GM12864 (cell line): ENCODE measurements around the gene HOTAIR.

Experiments used
- DNase-seq: peaks from one replicate; pipeline ENCODE4 v3.0.0-alpha.2; 2011; ENCODE audit warnings: low read depth
- H3K4me3 ChIP-seq: 2 replicates; pipeline ENCODE4 v1.5.1; 2011; ENCODE audit warnings: mild to moderate bottlenecking, low read depth, low read length, control low read depth
- CTCF ChIP-seq: IDR thresholded peaks from 2 replicates; pipeline ENCODE4 v1.5.1; 2011; ENCODE audit warnings: low read depth, mild to moderate bottlenecking, moderate library complexity, low read length, control low read depth, inconsistent platforms; ENCODE audit errors: missing control alignments

Gene HOTAIR

GRCh38 chr12:54019924-54020590 is 45.3 kb upstream of the HOTAIR start:
- H3K4me3 ChIP-seq = no peak overlapping the region
- no peak for TF ChIP-seq CTCF
- no peak for DNase-seq

GRCh38 chr12:54019091-54019811 is 44.5 kb upstream of the HOTAIR start:
- no peak for DNase-seq
- no peak overlapping the region for H3K4me3 ChIP-seq

GRCh38 chr12:54018468-54018984 is 43.8 kb upstream of the HOTAIR start:
- no peak for TF ChIP-seq CTCF
- H3K4me3 ChIP-seq = peak overlapping the region; percentile 54
- DNase-seq = no peak

More at GRCh38 chr12:54019091-54019811, 44.5 kb upstream of the HOTAIR start:
- TF ChIP-seq CTCF = no peak

GRCh38 chr12:54017878-54018467 is 43.2 kb upstream of the HOTAIR start:
- H3K4me3 ChIP-seq = peak overlapping the region; percentile 54
- DNase-seq = peak; percentile 49
- no peak for TF ChIP-seq CTCF

GRCh38 chr12:54017027-54017788 is 42.5 kb upstream of the HOTAIR start:
- no peak for DNase-seq
- peak; percentile 23 for TF ChIP-seq CTCF
- peak overlapping the region; percentile 54 for H3K4me3 ChIP-seq

GRCh38 chr12:54016478-54016964 is 41.8 kb upstream of the HOTAIR start:
- no peak for TF ChIP-seq CTCF
- DNase-seq = no peak
- H3K4me3 ChIP-seq = no peak overlapping the region
